Glutamatergic neuron (in vitro differentiated cells): Measurements from ENCODE around the gene GLS2. TPM values are rescaled to one million over a fixed set of nuclear protein-coding genes. Genes with fewer than 3 reads are reported as not detected.
"Not testable (repeated sequence)": the region's sequence is repeated elsewhere in the genome, so short reads cannot be mapped to it uniquely, and the experiment has no call there.

Experiments
- DNase-seq: peaks from one replicate; pipeline ENCODE4 v3.0.0; 2022
- H3K27ac Mint-ChIP-seq: one replicate; pipeline ENCODE4 v1.8.0; 2020; ENCODE audit warnings: mild to moderate bottlenecking, mixed read lengths, inconsistent platforms; ENCODE audit not compliant: unreplicated experiment
- H3K27me3 Mint-ChIP-seq: one replicate; pipeline ENCODE4 v1.8.0; 2020; ENCODE audit warnings: mild to moderate bottlenecking, moderate library complexity, mixed read lengths, inconsistent platforms; ENCODE audit not compliant: unreplicated experiment
- H3K36me3 Mint-ChIP-seq: one replicate; pipeline ENCODE4 v1.8.0; 2020; ENCODE audit warnings: mild to moderate bottlenecking, mixed read lengths, inconsistent platforms; ENCODE audit not compliant: unreplicated experiment
- H3K4me1 Mint-ChIP-seq: one replicate; pipeline ENCODE4 v1.8.0; 2020; ENCODE audit warnings: mild to moderate bottlenecking, low read depth, mixed read lengths, inconsistent platforms; ENCODE audit not compliant: unreplicated experiment
- H3K4me3 Mint-ChIP-seq: one replicate; pipeline ENCODE4 v1.8.0; 2020; ENCODE audit warnings: mild to moderate bottlenecking, mixed read lengths, inconsistent platforms; ENCODE audit not compliant: unreplicated experiment
- H3K9me3 Mint-ChIP-seq: one replicate; pipeline ENCODE4 v1.8.0; 2020; ENCODE audit warnings: mild to moderate bottlenecking, moderate library complexity, mixed read lengths, inconsistent platforms; ENCODE audit not compliant: unreplicated experiment
- CTCF ChIP-seq: fragments of 200-600 bp; sonication (generic); IDR thresholded peaks from one replicate; pipeline ENCODE4 v1.5.0; 2021; ENCODE audit not compliant: partially characterized antibody, unreplicated experiment
- total RNA-seq: library from RNA; stranded (reverse); fragmentation: NEBNext Ultra II Directional; extraction: Animal tissue kit (Norgen Biotek cat#: 25700); gene quantifications from one replicate; pipeline ENCODE4 v1.2.1, GENCODE V29; 2021; ENCODE audit not compliant: unreplicated experiment

GLS2 gene
- total RNA-seq, 1 donor from 2014 or later, result 0.91 TPM

- not testable (repeated sequence) for H3K27me3 Mint-ChIP-seq, H3K27ac Mint-ChIP-seq, H3K4me3 Mint-ChIP-seq, H3K4me1 Mint-ChIP-seq, H3K9me3 Mint-ChIP-seq, H3K36me3 Mint-ChIP-seq
- TF ChIP-seq CTCF, result peak; percentile 20
- DNase-seq, result peak; percentile 81
These were observed 8.7 kb upstream of the GLS2 start for GRCh38 chr12:56496704-56497103.

DNA sequence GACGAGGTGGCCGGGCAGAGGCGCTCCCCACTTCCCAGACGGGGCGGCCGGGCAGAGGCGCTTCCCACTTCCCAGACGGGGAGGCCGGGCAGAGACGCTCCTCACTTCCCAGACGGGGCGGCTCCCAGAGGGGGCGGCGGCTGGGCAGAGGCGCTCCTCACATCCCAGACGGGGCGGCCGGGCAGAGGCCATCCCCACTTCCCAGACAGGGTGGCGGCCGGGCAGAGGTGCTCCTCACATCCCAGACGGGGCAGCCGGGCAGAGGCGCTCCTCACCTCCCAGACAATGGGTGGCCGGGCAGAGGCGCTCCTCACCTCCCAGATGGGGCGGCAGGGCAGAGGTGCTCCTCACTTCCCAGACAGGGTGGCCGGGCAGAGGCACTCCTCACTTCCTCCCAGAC is 6.5 kb upstream of the GLS2 start:
- not testable (repeated sequence) for H3K36me3 Mint-ChIP-seq, H3K9me3 Mint-ChIP-seq, H3K27ac Mint-ChIP-seq, H3K4me1 Mint-ChIP-seq, H3K4me3 Mint-ChIP-seq, DNase-seq, H3K27me3 Mint-ChIP-seq

DNA sequence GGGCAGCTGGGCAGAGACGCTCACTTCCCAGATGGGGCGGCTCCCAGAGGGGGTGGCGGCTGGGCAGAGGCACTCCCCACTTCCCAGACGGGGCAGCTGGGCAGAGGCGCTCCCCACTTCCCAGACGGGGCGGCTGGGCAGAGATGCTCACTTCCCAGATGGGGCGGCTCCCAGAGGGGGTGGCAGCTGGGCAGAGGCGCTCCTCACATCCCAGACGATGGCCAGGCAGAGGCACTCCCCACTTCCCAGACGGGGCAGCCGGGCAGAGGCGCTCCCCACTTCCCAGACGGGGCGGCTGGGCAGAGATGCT is 6.1 kb upstream of the GLS2 start:
- H3K27me3 Mint-ChIP-seq, H3K4me1 Mint-ChIP-seq, H3K4me3 Mint-ChIP-seq, DNase-seq, H3K27ac Mint-ChIP-seq, H3K9me3 Mint-ChIP-seq, H3K36me3 Mint-ChIP-seq: not testable (repeated sequence)

- not testable (repeated sequence) for H3K4me3 Mint-ChIP-seq, DNase-seq, H3K36me3 Mint-ChIP-seq, H3K27ac Mint-ChIP-seq, H3K4me1 Mint-ChIP-seq, H3K9me3 Mint-ChIP-seq, H3K27me3 Mint-ChIP-seq
These were observed 5.6 kb upstream of the GLS2 start for GRCh38 chr12:56493409-56494105.

GRCh38 chr12:56490360-56490759 is 2.4 kb upstream of the GLS2 start:
- Mint-ChIP-seq H3K36me3 (peaks cover 9% of the 10 kb centered on the region), H3K9me3 (peaks cover 6% of the 10 kb centered on the region), H3K27me3 (peaks cover 19% of the 10 kb centered on the region), H3K4me1 (peaks cover 4% of the 10 kb centered on the region), H3K4me3 (no peak overlapping the region), H3K27ac (no peak overlapping the region)
- TF ChIP-seq CTCF, result no peak
- DNase-seq, result no peak

DNA sequence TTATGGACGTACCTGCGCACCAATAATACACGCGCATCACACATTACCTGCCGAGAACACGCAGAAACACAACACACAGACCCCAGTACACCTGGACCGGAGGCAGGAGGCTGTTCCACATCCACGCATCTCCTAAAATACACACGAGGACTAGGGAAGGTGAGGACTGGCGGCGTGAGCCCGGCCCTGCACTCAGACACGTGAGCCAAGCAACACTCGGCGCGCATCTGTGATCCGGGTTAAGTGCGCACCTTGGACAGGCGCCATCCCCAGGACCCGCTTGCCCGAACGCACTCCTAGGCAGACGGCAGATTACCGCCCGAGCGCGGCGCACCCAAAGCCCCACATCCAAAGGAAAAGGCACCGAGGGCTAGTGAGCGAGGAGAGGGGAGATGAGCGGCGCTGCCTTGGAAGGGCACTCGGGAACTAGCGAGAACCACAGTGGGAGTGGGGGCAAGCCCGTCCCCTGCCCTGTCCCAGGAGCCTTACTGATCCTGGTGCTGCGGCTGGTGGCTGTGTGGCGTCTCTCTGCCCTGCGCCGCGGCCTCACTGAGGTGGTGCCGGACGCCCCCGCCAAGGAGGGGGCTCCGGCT is 417 bp downstream of the GLS2 start:
- Mint-ChIP-seq H3K4me1 (peaks cover 4% of the 10 kb centered on the region), H3K4me3 (peak overlapping the region; percentile 85), H3K36me3 (peaks cover 9% of the 10 kb centered on the region), H3K9me3 (peaks cover 6% of the 10 kb centered on the region), H3K27me3 (peaks cover 19% of the 10 kb centered on the region), H3K27ac (no peak overlapping the region)
- no peak for TF ChIP-seq CTCF
- DNase-seq, result peak; percentile 48
